Esophagus muscularis mucosa (tissue), 4 donors: ENCODE measurements around the gene LY6G6D. TPM values are rescaled to one million over a fixed set of nuclear protein-coding genes. Genes with fewer than 3 reads are reported as not detected.

Experiments
- DNase-seq: peaks from one replicate; pipeline ENCODE4 v3.0.0-alpha.2; 2017; ENCODE audit errors: extremely low spot score
- H3K27ac ChIP-seq, 4 donors: fragments of 200-600 bp; sonication (generic); replicated peaks in 1 of 4; 1 replicate in 3 of 4; 2 replicates in 1 of 4; pipeline ENCODE4 v1.5.1; 2016 to 2019; ENCODE audit warnings: mild to moderate bottlenecking in 1 of 4
- H3K27me3 ChIP-seq, 4 donors: fragments of 200-600 bp; sonication (generic); one replicate each; pipeline versions ENCODE4 v1.5.1 to v1.6.0; 2016 to 2019
- H3K36me3 ChIP-seq, 4 donors: fragments of 200-600 bp; sonication (generic); one replicate each; pipeline ENCODE4 v1.5.1; 2016 to 2019
- H3K4me1 ChIP-seq, 4 donors: fragments of 200-600 bp; sonication (generic); one replicate each; pipeline ENCODE4 v1.5.1; 2016 to 2019
- H3K4me3 ChIP-seq, 4 donors: fragments of 200-600 bp; sonication (generic); 1 replicate in 2 of 4; 2 replicates in 2 of 4; pipeline ENCODE4 v1.5.1; 2016 to 2019; ENCODE audit warnings: mild to moderate bottlenecking in 4 of 4, moderate library complexity in 1 of 4
- H3K9me3 ChIP-seq, 4 donors: fragments of 200-600 bp; sonication (generic); 1 replicate in 3 of 4; 2 replicates in 1 of 4; pipeline ENCODE4 v1.5.1; 2016 to 2019
- EP300 ChIP-seq: sonication (generic); formaldehyde crosslinking; IDR thresholded peaks from one replicate; pipeline ENCODE4 v1.6.1; 2017; ENCODE audit warnings: antibody characterized with exemption
- POLR2A ChIP-seq: fragments of 450-650 bp; IDR thresholded peaks from one replicate; pipeline ENCODE4 v1.6.1; 2017; ENCODE audit warnings: antibody characterized with exemption, moderate library complexity, mild to moderate bottlenecking, low read depth
- POLR2AphosphoS5 ChIP-seq, 2 donors: sonication (generic); formaldehyde crosslinking; IDR thresholded peaks; one replicate each; pipeline ENCODE4 v1.6.1; 2017; ENCODE audit warnings: antibody characterized with exemption in 2 of 2
- WGBS: methylation state at CpG from one replicate; pipeline ENCODE4 v1.1.5; 2018; 5-methylcytosine and 5-hydroxymethylcytosine counted together
- intact Hi-C: fragments of 100-400 bp; cut with DNase I; formaldehyde crosslinking; loops from one replicate; pipeline ENCODE4 v1.15.1; 2023
- small RNA-seq, 3 donors: library from RNA; depleted of rRNA; stranded (forward); fragments of <200 nt; gene quantifications; one replicate each; pipeline ENCODE3, GENCODE V24; 2016
- total RNA-seq, 4 donors: library from RNA; depleted of rRNA; stranded (reverse); fragments of >200 nt; gene quantifications; one replicate each; pipeline versions ENCODE4 v1.1.0 to v1.2.1, GENCODE V29; 2016
- TF ChIP-seq, protein P1 (sequence below), 3 experiments: fragments of 200-600 bp in 2 of 3; fragments of 450-650 bp in 1 of 3; sonication (generic) in 2 of 3; IDR thresholded peaks; one replicate each; pipeline ENCODE4 v1.5.1; 2017 to 2019; ENCODE audit warnings: antibody characterized with exemption in 3 of 3, mild to moderate bottlenecking in 2 of 3, moderate library complexity in 1 of 3

The LY6G6D gene
- total RNA-seq, 4 donors from 2014 or later: not detected

DNA sequence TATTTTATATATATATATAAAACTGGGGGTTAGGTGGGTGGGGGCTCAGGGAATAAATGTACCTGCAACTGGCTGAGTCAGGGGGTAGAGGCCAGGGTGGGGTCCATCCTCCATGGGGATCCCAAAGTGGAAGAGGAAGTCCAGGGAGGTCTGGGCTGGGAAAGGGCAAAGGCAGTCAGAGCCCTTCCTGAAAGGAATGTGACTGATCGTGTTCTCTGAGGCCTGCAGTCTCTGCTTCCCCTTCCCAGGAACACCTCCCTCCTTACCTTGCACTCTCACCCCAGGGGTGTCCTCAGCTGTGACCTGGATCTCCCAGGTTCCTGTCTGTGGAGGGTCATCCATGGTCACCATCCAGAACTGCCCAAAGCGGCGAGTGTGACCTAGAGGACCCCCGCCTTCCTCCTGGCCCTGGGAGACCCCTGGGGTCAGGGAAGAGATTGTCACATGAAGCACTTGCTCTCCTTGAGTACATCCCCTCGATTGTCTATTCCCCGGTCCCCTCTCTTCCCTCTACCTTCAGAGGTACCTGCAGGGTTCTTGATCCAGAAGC is 52.0 kb downstream of the LY6G6D start:
- Histone ChIP-seq H3K27me3 (peaks cover 0 to 3% (median 0%) of the 10 kb centered on the region in 4 donors), H3K27ac (no peak overlapping the region), H3K4me1 (peaks cover 4 to 32% (median 21%) of the 10 kb centered on the region in 4 donors), H3K4me3 (no peak overlapping the region), H3K36me3 (no peaks in the 10 kb centered on the region), H3K9me3 (no peaks in the 10 kb centered on the region)
- intact Hi-C loops: loop anchor here (5.0 kb wide), 1 partner anchor 40 kb away; the partner anchor contains the start of gene DDAH2
- DNase-seq: no peak
- 83% methylated on average over 6 of the region's 6 CpGs for WGBS
- TF ChIP-seq EP300 (no peak), POLR2AphosphoS5 (IDR thresholded peaks at IDR 0.05) (no peak), POLR2A (no peak)
- TF ChIP-seq, protein P1, sequence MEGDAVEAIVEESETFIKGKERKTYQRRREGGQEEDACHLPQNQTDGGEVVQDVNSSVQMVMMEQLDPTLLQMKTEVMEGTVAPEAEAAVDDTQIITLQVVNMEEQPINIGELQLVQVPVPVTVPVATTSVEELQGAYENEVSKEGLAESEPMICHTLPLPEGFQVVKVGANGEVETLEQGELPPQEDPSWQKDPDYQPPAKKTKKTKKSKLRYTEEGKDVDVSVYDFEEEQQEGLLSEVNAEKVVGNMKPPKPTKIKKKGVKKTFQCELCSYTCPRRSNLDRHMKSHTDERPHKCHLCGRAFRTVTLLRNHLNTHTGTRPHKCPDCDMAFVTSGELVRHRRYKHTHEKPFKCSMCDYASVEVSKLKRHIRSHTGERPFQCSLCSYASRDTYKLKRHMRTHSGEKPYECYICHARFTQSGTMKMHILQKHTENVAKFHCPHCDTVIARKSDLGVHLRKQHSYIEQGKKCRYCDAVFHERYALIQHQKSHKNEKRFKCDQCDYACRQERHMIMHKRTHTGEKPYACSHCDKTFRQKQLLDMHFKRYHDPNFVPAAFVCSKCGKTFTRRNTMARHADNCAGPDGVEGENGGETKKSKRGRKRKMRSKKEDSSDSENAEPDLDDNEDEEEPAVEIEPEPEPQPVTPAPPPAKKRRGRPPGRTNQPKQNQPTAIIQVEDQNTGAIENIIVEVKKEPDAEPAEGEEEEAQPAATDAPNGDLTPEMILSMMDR (IDR thresholded peaks at IDR 0.05): no peak

Small RNAs within 50 kb of the gene (small RNA-seq; reads per million reads assigned to genes)
- 0 reads per million in 3 donors for gene LY6G6D
- 0 to 0.17 (median 0) reads per million in 3 donors for gene MIR4646
- 0 reads per million in 3 donors for gene MSH5-SAPCD1
- 0 reads per million in 3 donors for gene RNU6-850P
- 0 reads per million in 3 donors for gene SAPCD1

Other genes starting within 250 kb of the LY6G6D start
- 1 to 10 TPM in 2 of 4 donors, under 1 TPM in 2; 0.46 to 2.9 (median 1.7) TPM for gene MICB, start 217.2 kb upstream of the LY6G6D start, total RNA-seq
- not detected for gene MCCD1, start 186.4 kb upstream of the LY6G6D start, total RNA-seq
- 100 to 1,000 TPM; 186 to 257 (median 213) TPM for gene DDX39B, start 173.3 kb upstream of the LY6G6D start, total RNA-seq
- 1 to 10 TPM; 2.0 to 5.0 (median 2.2) TPM for gene ATP6V1G2, start 168.7 kb upstream of the LY6G6D start, total RNA-seq
- 10 to 100 TPM; 24.4 to 42.6 (median 29.6) TPM for gene NFKBIL1, start 167.7 kb upstream of the LY6G6D start, total RNA-seq
- gene LTA, start 143.1 kb upstream of the LY6G6D start, total RNA-seq: not detected
- gene TNF, start 139.8 kb upstream of the LY6G6D start, total RNA-seq: 1 to 10 TPM in 1 of 4 donors, under 1 TPM in 1, not detected in 2; 0.17 to 1.5 TPM
- gene LTB, start 132.9 kb upstream of the LY6G6D start, total RNA-seq: 1 to 10 TPM in 1 of 4 donors, under 1 TPM in 1, not detected in 2; 0.57 to 1.5 TPM
- gene LST1, start 129.1 kb upstream of the LY6G6D start, total RNA-seq: 1 to 10 TPM; 1.9 to 9.3 (median 6.8) TPM
- gene NCR3, start 122.3 kb upstream of the LY6G6D start, total RNA-seq: not detected
- gene AIF1, start 100.1 kb upstream of the LY6G6D start, total RNA-seq: 10 to 100 TPM in 3 of 4 donors, 1 to 10 TPM in 1; 9.4 to 41.9 (median 14.4) TPM
- gene PRRC2A, start 94.6 kb upstream of the LY6G6D start, total RNA-seq: 100 to 1,000 TPM in 2 of 4 donors, 10 to 100 TPM in 2; 68.8 to 138 (median 89.2) TPM
- gene BAG6, start 62.7 kb upstream of the LY6G6D start, total RNA-seq: 100 to 1,000 TPM; 173 to 283 (median 217) TPM
- gene APOM, start 59.5 kb upstream of the LY6G6D start, total RNA-seq: 1 to 10 TPM; 1.5 to 3.3 (median 2.0) TPM
- gene C6orf47, start 54.6 kb upstream of the LY6G6D start, total RNA-seq: 10 to 100 TPM; 24.5 to 39.6 (median 34.0) TPM
- gene GPANK1, start 50.4 kb upstream of the LY6G6D start, total RNA-seq: 10 to 100 TPM; 15.8 to 21.0 (median 19.4) TPM
- 100 to 1,000 TPM; 132 to 188 (median 153) TPM for gene CSNK2B, start 49.3 kb upstream of the LY6G6D start, total RNA-seq
- 1 to 10 TPM; 2.9 to 4.0 (median 3.2) TPM for gene LY6G5B, start 45.4 kb upstream of the LY6G6D start, total RNA-seq
- gene LY6G5C, start 34.3 kb upstream of the LY6G6D start, total RNA-seq: 1 to 10 TPM in 2 of 4 donors, not detected in 2; 2.0 to 2.9 TPM
- gene ABHD16A, start 12.0 kb upstream of the LY6G6D start, total RNA-seq: 10 to 100 TPM; 44.9 to 57.9 (median 52.8) TPM
- not detected for gene LY6G6F, start 8.5 kb upstream of the LY6G6D start, total RNA-seq
- not detected for gene LY6G6C, start 6.4 kb downstream of the LY6G6D start, total RNA-seq
- gene MPIG6B, start 8.0 kb downstream of the LY6G6D start, total RNA-seq: not detected
- gene DDAH2, start 14.0 kb downstream of the LY6G6D start, total RNA-seq: 100 to 1,000 TPM in 2 of 4 donors, 10 to 100 TPM in 2; 78.1 to 119 (median 100) TPM
- gene CLIC1, start 21.2 kb downstream of the LY6G6D start, total RNA-seq: 100 to 1,000 TPM; 208 to 379 (median 290) TPM
- gene MSH5, start 24.7 kb downstream of the LY6G6D start, total RNA-seq: 1 to 10 TPM; 4.0 to 6.4 (median 4.5) TPM
- under 1 TPM in 1 of 4 donors, not detected in 3; 0.83 TPM for gene SAPCD1, start 47.3 kb downstream of the LY6G6D start, total RNA-seq
- under 1 TPM in 3 of 4 donors, not detected in 1; 0.40 to 0.50 (median 0.45) TPM for gene VWA7, start 62.0 kb downstream of the LY6G6D start, total RNA-seq
- 10 to 100 TPM; 25.0 to 53.2 (median 34.8) TPM for gene VARS1, start 80.4 kb downstream of the LY6G6D start, total RNA-seq
- gene LSM2, start 91.6 kb downstream of the LY6G6D start, total RNA-seq: 10 to 100 TPM; 24.2 to 41.5 (median 32.9) TPM
- 1 to 10 TPM; 1.2 to 3.7 (median 2.6) TPM for gene HSPA1L, start 99.9 kb downstream of the LY6G6D start, total RNA-seq
- 100 to 1,000 TPM; 235 to 451 (median 370) TPM for gene HSPA1A, start 100.2 kb downstream of the LY6G6D start, total RNA-seq
- gene HSPA1B, start 112.4 kb downstream of the LY6G6D start, total RNA-seq: 100 to 1,000 TPM; 120 to 315 (median 274) TPM
- gene NEU1, start 147.5 kb downstream of the LY6G6D start, total RNA-seq: 10 to 100 TPM; 24.9 to 39.6 (median 34.9) TPM
- under 1 TPM in 2 of 4 donors, not detected in 2; 0.19 to 0.80 TPM for gene SLC44A4, start 163.6 kb downstream of the LY6G6D start, total RNA-seq
- 10 to 100 TPM; 25.7 to 48.4 (median 38.1) TPM for gene EHMT2, start 182.3 kb downstream of the LY6G6D start, total RNA-seq
- gene ZBTB12, start 186.7 kb downstream of the LY6G6D start, total RNA-seq: 1 to 10 TPM in 3 of 4 donors, under 1 TPM in 1; 0.66 to 2.5 (median 1.6) TPM
- 10 to 100 TPM in 3 of 4 donors, 1 to 10 TPM in 1; 10.0 to 15.4 (median 12.6) TPM for gene C2, start 212.4 kb downstream of the LY6G6D start, total RNA-seq
- 10 to 100 TPM; 11.6 to 28.7 (median 12.7) TPM for gene CFB, start 230.7 kb downstream of the LY6G6D start, total RNA-seq
- gene NELFE, start 243.6 kb downstream of the LY6G6D start, total RNA-seq: 10 to 100 TPM; 79.3 to 81.7 (median 81.1) TPM
- 10 to 100 TPM; 23.3 to 33.2 (median 28.5) TPM for gene SKIC2, start 243.8 kb downstream of the LY6G6D start, total RNA-seq